Sigmoid colon (tissue), 7 donors: Measurements from ENCODE around the gene CADM2. TPM values are rescaled to one million over a fixed set of nuclear protein-coding genes. Genes with fewer than 3 reads are reported as not detected.

ENCODE experiments used
- DNase-seq: peaks from one replicate; pipeline ENCODE4 v3.0.0-alpha.2; 2019
- H3K27ac ChIP-seq, 4 donors: fragments of 200-600 bp; sonication (generic); one replicate each; pipeline ENCODE4 v1.5.1; 2016 to 2019; ENCODE audit warnings: mild to moderate bottlenecking in 1 of 4
- H3K27me3 ChIP-seq, 3 donors: fragments of 200-600 bp; sonication (generic); one replicate each; pipeline ENCODE4 v1.5.1; 2019; ENCODE audit warnings: mild to moderate bottlenecking in 1 of 3
- H3K36me3 ChIP-seq, 4 donors: fragments of 200-600 bp; sonication (generic); one replicate each; pipeline ENCODE4 v1.5.1; 2016 to 2019
- H3K4me1 ChIP-seq, 4 donors: fragments of 200-600 bp; sonication (generic); one replicate each; pipeline ENCODE4 v1.5.1; 2017 to 2019
- H3K4me3 ChIP-seq, 4 donors: fragments of 200-600 bp; sonication (generic); one replicate each; pipeline ENCODE4 v1.5.1; 2017 to 2019; ENCODE audit warnings: mild to moderate bottlenecking in 2 of 4, moderate library complexity in 1 of 4
- H3K9me3 ChIP-seq, 4 donors: fragments of 200-600 bp in 3 of 4; sonication (generic) in 3 of 4; one replicate each; pipeline versions ENCODE4 v1.5.1 to v1.6.1; 2013 to 2019
- EP300 ChIP-seq, 4 donors: sonication (generic); formaldehyde crosslinking; IDR thresholded peaks; one replicate each; pipeline ENCODE4 v1.6.1; 2017; ENCODE audit warnings: antibody characterized with exemption in 4 of 4
- POLR2A ChIP-seq, 2 donors: fragments of 450-650 bp; IDR thresholded peaks; one replicate each; pipeline ENCODE4 v1.6.1; 2016; ENCODE audit warnings: antibody characterized with exemption in 2 of 2, mild to moderate bottlenecking in 2 of 2, moderate library complexity in 2 of 2
- POLR2AphosphoS5 ChIP-seq, 4 donors: sonication (generic); formaldehyde crosslinking; IDR thresholded peaks; one replicate each; pipeline ENCODE4 v1.6.1; 2017; ENCODE audit warnings: antibody characterized with exemption in 4 of 4
- WGBS, 2 donors: extraction: QIAGEN DNeasy Blood & Tissue Kit; methylation state at CpG; one replicate each; pipeline ENCODE4 v1.1.7; 2013; 5-methylcytosine and 5-hydroxymethylcytosine counted together
- intact Hi-C: fragments of 100-400 bp; cut with DNase I; formaldehyde crosslinking; loops from one replicate; pipeline ENCODE4 v1.15.1; 2023
- polyA plus RNA-seq, 3 donors: library from polyadenylated mRNA; stranded (reverse); fragments of 200-250 nt; gene quantifications; one replicate each; pipeline ENCODE4 v1.2.3, GENCODE V29; 2013
- total RNA-seq, 4 donors: library from RNA; depleted of rRNA; stranded (reverse); fragments of >200 nt; gene quantifications; one replicate each; pipeline ENCODE4 v1.1.0, GENCODE V29; 2016
- TF ChIP-seq, protein P1 (sequence below), 4 experiments: fragments of 450-650 bp in 3 of 4; fragments of 200-600 bp in 1 of 4; IDR thresholded peaks; one replicate each; pipeline ENCODE4 v1.5.1; 2016 to 2019; ENCODE audit warnings: antibody characterized with exemption in 4 of 4, mild to moderate bottlenecking in 3 of 4, moderate library complexity in 2 of 4
- donor health status: healthy with polysubstance abuse.
- donor health status: Bipolar disorder and iron deficiency.
- donor health status: healthy.

CADM2 gene
- total and polyA plus RNA-seq, 7 donors = 0.46 to 22.8 (median 12.8) TPM

DNA sequence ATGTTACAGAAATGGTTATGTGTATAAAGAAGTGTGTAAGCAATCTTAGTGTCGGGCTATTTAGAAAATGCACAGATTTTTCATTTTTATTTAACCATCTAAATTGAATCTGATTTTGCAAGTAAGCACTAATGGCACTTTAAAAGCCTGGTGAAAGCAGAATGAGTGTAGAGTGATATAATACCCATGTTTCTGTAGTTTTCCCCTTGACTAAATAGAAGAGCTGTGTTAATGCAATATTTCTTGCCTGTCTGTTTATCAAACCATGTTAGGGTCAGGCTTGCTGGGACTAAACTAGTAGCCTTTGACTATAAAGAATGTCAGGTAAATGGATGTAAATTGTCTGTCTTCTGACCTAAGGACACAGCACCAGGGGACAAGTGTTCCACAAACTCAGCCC lies 714.0 kb downstream of the CADM2 start:
- Histone ChIP-seq H3K36me3 (no peaks in the 10 kb centered on the region), H3K27me3 (no peaks in the 10 kb centered on the region), H3K27ac (no peak overlapping the region), H3K9me3 (no peaks in the 10 kb centered on the region), H3K4me3 (no peak overlapping the region), H3K4me1 (no peaks in the 10 kb centered on the region)
- no peak for TF ChIP-seq EP300 (IDR thresholded peaks at IDR 0.05)
- TF ChIP-seq, protein P1, sequence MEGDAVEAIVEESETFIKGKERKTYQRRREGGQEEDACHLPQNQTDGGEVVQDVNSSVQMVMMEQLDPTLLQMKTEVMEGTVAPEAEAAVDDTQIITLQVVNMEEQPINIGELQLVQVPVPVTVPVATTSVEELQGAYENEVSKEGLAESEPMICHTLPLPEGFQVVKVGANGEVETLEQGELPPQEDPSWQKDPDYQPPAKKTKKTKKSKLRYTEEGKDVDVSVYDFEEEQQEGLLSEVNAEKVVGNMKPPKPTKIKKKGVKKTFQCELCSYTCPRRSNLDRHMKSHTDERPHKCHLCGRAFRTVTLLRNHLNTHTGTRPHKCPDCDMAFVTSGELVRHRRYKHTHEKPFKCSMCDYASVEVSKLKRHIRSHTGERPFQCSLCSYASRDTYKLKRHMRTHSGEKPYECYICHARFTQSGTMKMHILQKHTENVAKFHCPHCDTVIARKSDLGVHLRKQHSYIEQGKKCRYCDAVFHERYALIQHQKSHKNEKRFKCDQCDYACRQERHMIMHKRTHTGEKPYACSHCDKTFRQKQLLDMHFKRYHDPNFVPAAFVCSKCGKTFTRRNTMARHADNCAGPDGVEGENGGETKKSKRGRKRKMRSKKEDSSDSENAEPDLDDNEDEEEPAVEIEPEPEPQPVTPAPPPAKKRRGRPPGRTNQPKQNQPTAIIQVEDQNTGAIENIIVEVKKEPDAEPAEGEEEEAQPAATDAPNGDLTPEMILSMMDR (IDR thresholded peaks at IDR 0.05) = no peak
- intact Hi-C loops = no loop called here
- no peak for DNase-seq
- WGBS, 2 donors = 79 to 84% methylated on average over 1 of the region's 1 CpG

DNA sequence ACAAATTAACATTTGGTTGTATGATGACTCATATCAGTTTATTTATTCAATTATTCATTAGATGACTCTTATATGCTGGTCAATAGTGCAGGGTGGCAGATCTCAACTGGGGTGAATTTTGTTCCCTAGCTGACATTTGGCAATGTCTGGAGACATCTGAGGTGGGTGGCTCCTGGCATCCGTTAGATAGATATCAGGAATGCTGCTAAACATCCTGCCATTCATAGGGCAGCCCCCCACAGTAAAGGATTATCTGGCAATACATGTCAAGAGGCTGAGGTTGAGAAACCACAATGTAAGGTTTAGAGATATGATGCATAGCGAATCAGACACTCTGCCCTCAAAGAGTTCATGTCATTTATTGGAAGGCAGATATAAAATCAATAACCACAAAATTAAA lies 719.9 kb downstream of the CADM2 start:
- Histone ChIP-seq H3K36me3 (no peaks in the 10 kb centered on the region), H3K9me3 (no peaks in the 10 kb centered on the region), H3K4me3 (no peak overlapping the region), H3K27me3 (no peaks in the 10 kb centered on the region), H3K4me1 (no peaks in the 10 kb centered on the region), H3K27ac (no peak overlapping the region)
- 76 to 87% methylated on average over 2 of the region's 2 CpGs for WGBS, 2 donors
- intact Hi-C loops = no loop called here
- TF ChIP-seq POLR2AphosphoS5 (IDR thresholded peaks at IDR 0.05) = no peak
- TF ChIP-seq, protein P1 (IDR thresholded peaks at IDR 0.05) = no peak
- TF ChIP-seq EP300 (IDR thresholded peaks at IDR 0.05) = no peak
- no peak for TF ChIP-seq POLR2A (IDR thresholded peaks at IDR 0.05)
- DNase-seq = no peak

DNA sequence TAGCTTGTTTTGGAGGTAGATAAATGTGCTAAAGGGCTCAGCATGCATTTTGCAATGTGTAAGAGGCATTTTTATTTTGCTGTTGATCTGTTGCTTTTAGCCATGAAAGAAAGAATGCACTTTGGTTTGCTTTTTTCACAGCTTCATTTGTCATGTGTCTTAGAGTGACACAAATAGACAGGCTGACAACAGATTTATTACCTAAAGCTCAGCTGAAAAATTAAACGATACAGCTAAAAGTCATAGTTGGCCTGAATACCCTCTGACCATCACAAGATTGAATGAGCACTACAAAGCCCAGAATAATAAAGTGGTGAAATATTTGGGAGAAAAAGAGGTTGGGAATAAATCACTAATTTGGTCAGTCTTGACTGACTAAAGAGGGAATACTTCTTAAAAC lies 723.1 kb downstream of the CADM2 start:
- Histone ChIP-seq H3K36me3 (no peaks in the 10 kb centered on the region), H3K27me3 (no peaks in the 10 kb centered on the region), H3K4me3 (no peak overlapping the region), H3K27ac (no peak overlapping the region), H3K4me1 (no peaks in the 10 kb centered on the region), H3K9me3 (no peaks in the 10 kb centered on the region)
- TF ChIP-seq POLR2AphosphoS5 (IDR thresholded peaks at IDR 0.05) (no peak), EP300 (IDR thresholded peaks at IDR 0.05) (no peak)
- TF ChIP-seq, protein P1 (IDR thresholded peaks at IDR 0.05) = no peak
- intact Hi-C loops = no loop called here
- 45 to 58% methylated on average over 1 of the region's 1 CpG for WGBS, 2 donors
- DNase-seq = no peak

DNA sequence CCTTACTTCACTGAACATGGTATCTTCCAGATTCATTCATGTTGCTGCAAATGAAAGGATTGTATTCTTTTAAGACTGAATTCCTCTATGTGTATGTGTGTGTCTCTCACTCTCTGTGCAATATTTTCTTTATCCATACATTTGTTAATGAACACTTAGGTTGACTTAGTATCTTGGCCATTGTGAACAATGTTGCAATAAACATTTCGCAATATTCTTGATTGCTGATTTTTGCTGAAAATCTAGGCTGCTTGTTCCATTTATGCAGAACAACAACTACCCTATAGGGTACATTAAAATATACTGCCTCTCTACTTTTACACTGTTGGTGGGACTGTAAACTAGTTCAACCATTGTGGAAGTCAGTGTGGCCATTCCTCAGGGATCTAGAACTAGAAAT lies 732.4 kb downstream of the CADM2 start:
- Histone ChIP-seq H3K4me1 (no peaks in the 10 kb centered on the region), H3K9me3 (no peaks in the 10 kb centered on the region), H3K27ac (no peak overlapping the region), H3K4me3 (no peak overlapping the region), H3K36me3 (no peaks in the 10 kb centered on the region), H3K27me3 (no peaks in the 10 kb centered on the region)
- no peak for TF ChIP-seq EP300 (IDR thresholded peaks at IDR 0.05)
- WGBS, 2 donors = 91 to 97% methylated on average over 1 of the region's 1 CpG
- DNase-seq = no peak
- intact Hi-C loops = no loop called here

DNA sequence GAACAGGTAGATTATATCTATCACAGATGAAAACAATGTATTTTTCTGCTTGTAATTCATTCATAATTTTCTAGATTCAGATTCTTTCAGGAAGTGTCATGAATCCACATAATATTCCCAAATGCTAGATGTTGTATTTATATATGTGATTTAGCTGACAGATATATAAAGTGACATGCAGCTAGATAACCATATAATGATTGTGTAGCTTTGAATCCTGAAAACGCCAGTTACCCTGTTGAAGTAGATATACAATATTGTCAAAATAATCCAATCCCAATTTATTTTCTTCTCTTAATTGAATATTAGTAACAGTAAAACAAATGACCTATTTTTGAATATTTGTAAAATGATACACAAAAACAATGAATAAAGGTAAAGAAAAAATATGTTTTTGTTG lies 738.4 kb downstream of the CADM2 start:
- intact Hi-C loops = no loop called here

More for the DNA sequence above, 738.4 kb downstream of the CADM2 start:
- 86 to 88% methylated on average over 1 of the region's 1 CpG for WGBS, 2 donors
- TF ChIP-seq POLR2A (IDR thresholded peaks at IDR 0.05) = no peak
- TF ChIP-seq, protein P1 (IDR thresholded peaks at IDR 0.05) = no peak
- TF ChIP-seq POLR2AphosphoS5 (IDR thresholded peaks at IDR 0.05) = no peak
- TF ChIP-seq EP300 (IDR thresholded peaks at IDR 0.05) = no peak
- Histone ChIP-seq H3K4me1 (no peaks in the 10 kb centered on the region), H3K9me3 (no peaks in the 10 kb centered on the region), H3K4me3 (no peak overlapping the region), H3K27me3 (no peaks in the 10 kb centered on the region), H3K36me3 (no peaks in the 10 kb centered on the region), H3K27ac (no peak overlapping the region)
- DNase-seq = no peak
